HFFc6 (cell line): ENCODE data around the gene STRN. TPM values are rescaled to one million over a fixed set of nuclear protein-coding genes. Genes with fewer than 3 reads are reported as not detected.

Source experiments
- DNase-seq: peaks from one replicate; pipeline ENCODE4 v3.0.0-alpha.2; 2018
- H3K27ac Mint-ChIP-seq: 2 replicates; pipeline ENCODE4 v1.8.0; 2020; ENCODE audit warnings: mild to moderate bottlenecking, mixed read lengths
- H3K27me3 Mint-ChIP-seq: 2 replicates; pipeline ENCODE4 v1.8.0; 2021; ENCODE audit warnings: mild to moderate bottlenecking, moderate library complexity, mixed read lengths; ENCODE audit not compliant: insufficient read depth
- H3K36me3 Mint-ChIP-seq: 2 replicates; pipeline ENCODE4 v1.8.0; 2021; ENCODE audit warnings: low read depth, mixed read lengths
- H3K4me1 Mint-ChIP-seq: 2 replicates; pipeline ENCODE4 v1.8.0; 2020; ENCODE audit warnings: low read depth, mixed read lengths
- H3K4me3 Mint-ChIP-seq: 2 replicates; pipeline ENCODE4 v1.8.0; 2020; ENCODE audit warnings: mild to moderate bottlenecking, moderate library complexity, mixed read lengths
- H3K9me3 Mint-ChIP-seq: 2 replicates; pipeline ENCODE4 v1.8.0; 2020; ENCODE audit warnings: mild to moderate bottlenecking, mixed read lengths
- total RNA-seq, 6 experiments: library from RNA; stranded (reverse); fragmentation: NEBNext Ultra II Directional; extraction: Animal tissue kit (Norgen Biotek cat#: 25700); gene quantifications; 2 replicates in 1 of 6; 3 replicates in 5 of 6; pipeline ENCODE4 v1.2.3, GENCODE V29; 2021
- TF ChIP-seq, protein P1 (sequence below): fragments of 200-600 bp; sonication (generic); IDR thresholded peaks from 2 replicates; pipeline ENCODE4 v1.5.0; 2021; ENCODE audit warnings: antibody characterized with exemption, mild to moderate bottlenecking

STRN gene
- total RNA-seq, 6 experiments from 2014 or later: 15.4 to 22.4 (median 20.0) TPM

GRCh38 chr2:36921984-36922383, 44.4 kb downstream of the STRN start:
- Mint-ChIP-seq H3K4me3 (no peak overlapping the region), H3K27ac (no peak overlapping the region)

GRCh38 chr2:36919041-36919837, 47.1 kb downstream of the STRN start:
- peaks cover 11% of the 10 kb centered on the region for H3K36me3 Mint-ChIP-seq
- no peaks in the 10 kb centered on the region for H3K9me3 Mint-ChIP-seq
- no peaks in the 10 kb centered on the region; the same call in 1 of the 2 replicates for H3K27me3 Mint-ChIP-seq
- TF ChIP-seq, protein P1, sequence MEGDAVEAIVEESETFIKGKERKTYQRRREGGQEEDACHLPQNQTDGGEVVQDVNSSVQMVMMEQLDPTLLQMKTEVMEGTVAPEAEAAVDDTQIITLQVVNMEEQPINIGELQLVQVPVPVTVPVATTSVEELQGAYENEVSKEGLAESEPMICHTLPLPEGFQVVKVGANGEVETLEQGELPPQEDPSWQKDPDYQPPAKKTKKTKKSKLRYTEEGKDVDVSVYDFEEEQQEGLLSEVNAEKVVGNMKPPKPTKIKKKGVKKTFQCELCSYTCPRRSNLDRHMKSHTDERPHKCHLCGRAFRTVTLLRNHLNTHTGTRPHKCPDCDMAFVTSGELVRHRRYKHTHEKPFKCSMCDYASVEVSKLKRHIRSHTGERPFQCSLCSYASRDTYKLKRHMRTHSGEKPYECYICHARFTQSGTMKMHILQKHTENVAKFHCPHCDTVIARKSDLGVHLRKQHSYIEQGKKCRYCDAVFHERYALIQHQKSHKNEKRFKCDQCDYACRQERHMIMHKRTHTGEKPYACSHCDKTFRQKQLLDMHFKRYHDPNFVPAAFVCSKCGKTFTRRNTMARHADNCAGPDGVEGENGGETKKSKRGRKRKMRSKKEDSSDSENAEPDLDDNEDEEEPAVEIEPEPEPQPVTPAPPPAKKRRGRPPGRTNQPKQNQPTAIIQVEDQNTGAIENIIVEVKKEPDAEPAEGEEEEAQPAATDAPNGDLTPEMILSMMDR: no peak
- no peak overlapping the region for H3K4me3 Mint-ChIP-seq
- DNase-seq: no peak
- H3K27ac Mint-ChIP-seq: no peak overlapping the region
- H3K4me1 Mint-ChIP-seq: peaks cover 23% of the 10 kb centered on the region

More at GRCh38 chr2:36921984-36922383, 44.4 kb downstream of the STRN start:
- peaks cover 11% of the 10 kb centered on the region for H3K36me3 Mint-ChIP-seq
- no peaks in the 10 kb centered on the region for H3K9me3 Mint-ChIP-seq
- no peak for DNase-seq
- H3K4me1 Mint-ChIP-seq: peaks cover 36% of the 10 kb centered on the region
- TF ChIP-seq, protein P1: no peak
- no peaks in the 10 kb centered on the region; the same call in 1 of the 2 replicates for H3K27me3 Mint-ChIP-seq

DNA sequence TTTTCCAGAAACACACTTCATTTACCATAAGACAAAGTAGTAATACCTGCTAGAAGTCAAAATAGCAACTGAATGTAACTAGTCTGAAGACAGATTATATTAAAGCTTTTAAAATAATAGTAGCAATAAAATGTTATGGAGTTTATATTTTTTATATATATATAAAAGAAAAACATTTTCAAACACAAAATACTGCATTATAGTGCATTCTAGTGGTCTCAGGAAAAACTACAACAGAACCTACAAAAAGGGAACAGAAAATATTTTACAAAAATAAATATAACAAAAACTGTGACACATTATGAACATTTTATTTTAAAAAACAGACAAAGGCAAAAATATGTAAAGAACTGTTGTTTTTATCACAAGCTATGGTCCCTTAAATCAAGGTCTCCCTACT, 48.0 kb downstream of the STRN start:
- no peak for DNase-seq
- peaks cover 23% of the 10 kb centered on the region for H3K4me1 Mint-ChIP-seq
- H3K27me3 Mint-ChIP-seq: no peaks in the 10 kb centered on the region; the same call in 1 of the 2 replicates
- no peak overlapping the region for H3K27ac Mint-ChIP-seq
- H3K36me3 Mint-ChIP-seq: peaks cover 4% of the 10 kb centered on the region
- H3K9me3 Mint-ChIP-seq: no peaks in the 10 kb centered on the region
- TF ChIP-seq, protein P1: peak; percentile 78
- H3K4me3 Mint-ChIP-seq: no peak overlapping the region

GRCh38 chr2:36915627-36916026, 50.7 kb downstream of the STRN start:
- Mint-ChIP-seq H3K27ac (no peak overlapping the region), H3K36me3 (no peaks in the 10 kb centered on the region), H3K4me1 (peaks cover 7% of the 10 kb centered on the region; the same call in 1 of the 2 replicates), H3K4me3 (no peak overlapping the region), H3K9me3 (no peaks in the 10 kb centered on the region), H3K27me3 (no peaks in the 10 kb centered on the region)
- TF ChIP-seq, protein P1: no peak
- DNase-seq: no peak

GRCh38 chr2:36912695-36913094, 53.6 kb downstream of the STRN start:
- Mint-ChIP-seq H3K4me1 (no peaks in the 10 kb centered on the region), H3K4me3 (no peak overlapping the region), H3K36me3 (no peaks in the 10 kb centered on the region), H3K27ac (no peak overlapping the region), H3K9me3 (no peaks in the 10 kb centered on the region), H3K27me3 (no peaks in the 10 kb centered on the region)
- peak; percentile 19 for DNase-seq
- TF ChIP-seq, protein P1: no peak
